ENCODE results near the gene MAPK1IP1L. TPM values are rescaled to one million over a fixed set of nuclear protein-coding genes. Genes with fewer than 3 reads are reported as not detected.
A peak's percentile ranks its signal among the peaks of the same experiment; 100 is the strongest.

MAPK1IP1L gene
- total and polyA plus RNA-seq, 2 of the 4 experiments (the other 2 are of a cell fraction): 44.8 to 168 TPM

- H3K4ac ChIP-seq (ENCODE audit: low read depth, low read length): no peak overlapping the region
- H2AK5ac ChIP-seq (ENCODE audit: low read depth, low read length): no peak overlapping the region
- H3K9ac ChIP-seq (ENCODE audit: low read depth, low read length): no peak overlapping the region
- no peaks in the 10 kb centered on the region for H3K27me3 ChIP-seq (ENCODE audit: control insufficient read depth, insufficient read depth, low read length)
- no peak overlapping the region for H2AK9ac ChIP-seq (replicated peaks; ENCODE audit: low read depth, low read length, poor library complexity)
- no peak overlapping the region for H4K8ac ChIP-seq (ENCODE audit: low read depth in 2 of 2, low read length in 2 of 2)
- no peak overlapping the region for H2BK20ac ChIP-seq (ENCODE audit: low read depth, low read length)
- no peaks in the 10 kb centered on the region for H3K9me3 ChIP-seq (ENCODE audit: control insufficient read depth, insufficient read depth, low read length)
- POLR2A ChIA-PET (ENCODE audit: unreplicated experiment): no interaction called here
- ATAC-seq (ENCODE audit: low read depth) (peak; percentile 32; the same call in 1 of the 2 replicates), DNase-seq (peak; percentile 74)
- no peaks in the 10 kb centered on the region; a peak in 1 of 4 replicates for H3K79me1 ChIP-seq (ENCODE audit: low read depth in 1 of 2, low read length in 2 of 2)
- H3K23ac ChIP-seq (ENCODE audit: low read depth, low read length): no peak overlapping the region
- no peak overlapping the region for H3K18ac ChIP-seq (ENCODE audit: low read depth, low read length)
- no peak overlapping the region for H3K27ac ChIP-seq (ENCODE audit: insufficient read depth, low read length)
- H3K4me2 ChIP-seq (ENCODE audit: low read depth, low read length): no peak overlapping the region
- H4K5ac ChIP-seq (ENCODE audit: low read depth, low read length): no peak overlapping the region
- no peak overlapping the region for H3K4me3 ChIP-seq (ENCODE audit: insufficient read depth, low read depth, low read length)
- no peak overlapping the region for H3K14ac ChIP-seq (replicated peaks; ENCODE audit: low read depth, low read length)
- dilution Hi-C loops (cut with HindIII; ENCODE audit: low sequenced_read_pairs, unreplicated experiment) (no loop called here), in situ Hi-C loops (cut with MboI; ENCODE audit: low sequenced_read_pairs) (no loop called here), intact Hi-C loops (cut with micrococcal nuclease) (no loop called here)
- no peak overlapping the region for H2BK15ac ChIP-seq (ENCODE audit: low read depth, low read length)
- no peak overlapping the region for H4K91ac ChIP-seq (ENCODE audit: insufficient read depth, low read depth, low read length)
- H2AFZ ChIP-seq (replicated peaks; ENCODE audit: low read length, poor library complexity): no peak overlapping the region
- no peak overlapping the region for H2BK5ac ChIP-seq (ENCODE audit: low read depth, low read length, poor library complexity, severe bottlenecking)
- WGBS, 2 experiments (ENCODE audit: extremely low coverage in 2 of 2, insufficient read length in 1 of 2): no CpG with 5 or more reads among the region's 4 CpGs
- no peak overlapping the region for H2BK120ac ChIP-seq (ENCODE audit: low read depth, low read length)
- H4K20me1 ChIP-seq (ENCODE audit: insufficient read depth, low read length): no peaks in the 10 kb centered on the region
- no peak overlapping the region for H3K56ac ChIP-seq (ENCODE audit: extremely low read depth, insufficient read depth, low read length)
- H3K36me3 ChIP-seq (ENCODE audit: control insufficient read depth, insufficient read depth, low read length): peaks cover 5% of the 10 kb centered on the region
- TF ChIP-seq CTCF (conservative IDR thresholded peaks at IDR 0.05; ENCODE audit: low read depth, low read length): no peak
- TF ChIP-seq ELK1 (IDR thresholded peaks at IDR 0.05; ENCODE audit: borderline replicate concordance, low read depth, low read length): no peak
- no peak for TF ChIP-seq MXI1 (IDR thresholded peaks at IDR 0.05; ENCODE audit: borderline replicate concordance, low read depth, low read length)
- TF ChIP-seq BHLHE40 (IDR thresholded peaks at IDR 0.05; ENCODE audit: low read depth, low read length): no peak
- no peak for TF ChIP-seq RFX5 (IDR thresholded peaks at IDR 0.05; ENCODE audit: low read depth, low read length)
- no peak for TF ChIP-seq CEBPB (IDR thresholded peaks at IDR 0.05; ENCODE audit: low read depth, low read length)
- CTCF ChIA-PET: no interaction called here
- no peaks in the 10 kb centered on the region; the same call in 1 of the 2 replicates for H3K4me1 ChIP-seq (ENCODE audit: control insufficient read depth, insufficient read depth, low read length)
- peaks cover 5% of the 10 kb centered on the region for H3K9me1 ChIP-seq (ENCODE audit: insufficient read depth, low read length)
- BruUV-seq (replicated peaks): no TSS peak
Measured at GRCh38 chr14:55005071-55005470, 46.4 kb upstream of the MAPK1IP1L start.

Measured in IMR-90 (cell line).